Middle frontal gyrus (tissue), 1 donor: ENCODE results near the gene MAN1C1.

Source experiments
- DNase-seq: peaks from one replicate; pipeline ENCODE4 v3.0.0-alpha.2; 2015; ENCODE audit warnings: low spot score; ENCODE audit errors: extremely low spot score

MAN1C1 gene

GRCh38 chr1:25613091-25613490, 3.5 kb upstream of the MAN1C1 start:
- DNase-seq, result no peak

GRCh38 chr1:25614501-25615171, 2.0 kb upstream of the MAN1C1 start:
- DNase-seq, result no peak

GRCh38 chr1:25615172-25615541, 1.4 kb upstream of the MAN1C1 start:
- DNase-seq, result no peak

GRCh38 chr1:25615563-25616094, 962 bp upstream of the MAN1C1 start:
- no peak for DNase-seq

- no peak for DNase-seq
These were observed 515 bp downstream of the MAN1C1 start for GRCh38 chr1:25616987-25617624.

GRCh38 chr1:25617625-25618432, 1.2 kb downstream of the MAN1C1 start:
- no peak for DNase-seq

- no peak for DNase-seq
These were observed 1.8 kb downstream of the MAN1C1 start for GRCh38 chr1:25618433-25618808.

GRCh38 chr1:25619101-25619890, 2.7 kb downstream of the MAN1C1 start:
- DNase-seq, result no peak

GRCh38 chr1:25620211-25620610, 3.6 kb downstream of the MAN1C1 start:
- no peak for DNase-seq

GRCh38 chr1:25620701-25621350, 4.2 kb downstream of the MAN1C1 start:
- DNase-seq, result no peak

GRCh38 chr1:25621876-25622275, 5.3 kb downstream of the MAN1C1 start:
- DNase-seq, result no peak

GRCh38 chr1:25622531-25622930, 5.9 kb downstream of the MAN1C1 start:
- DNase-seq, result no peak

GRCh38 chr1:25623007-25623406, 6.4 kb downstream of the MAN1C1 start:
- no peak for DNase-seq

GRCh38 chr1:25623731-25624130, 7.1 kb downstream of the MAN1C1 start:
- no peak for DNase-seq

GRCh38 chr1:25624156-25624555, 7.6 kb downstream of the MAN1C1 start:
- DNase-seq, result no peak

- no peak for DNase-seq
These were observed 8.0 kb downstream of the MAN1C1 start for GRCh38 chr1:25624604-25625003.

- no peak for DNase-seq
These were observed 9.4 kb downstream of the MAN1C1 start for GRCh38 chr1:25626018-25626417.

GRCh38 chr1:25628741-25629421, 12.3 kb downstream of the MAN1C1 start:
- DNase-seq, result no peak

GRCh38 chr1:25629836-25630235, 13.2 kb downstream of the MAN1C1 start:
- DNase-seq, result no peak

- DNase-seq, result no peak
These were observed 15.3 kb downstream of the MAN1C1 start for GRCh38 chr1:25631750-25632485.
